Measurements from ENCODE around the gene MRPL4. TPM values are rescaled to one million over a fixed set of nuclear protein-coding genes. Genes with fewer than 3 reads are reported as not detected.

MRPL4 gene
- total RNA-seq, 1 experiment from 2014 or later: 146 TPM

GRCh38 chr19:10230861-10231611 lies 21.0 kb upstream of the MRPL4 start, which contains the start of gene S1PR2:
Gene S1PR2 (minus strand): TSS chr19:10231331. CDS start chr19:10224905, 6,426 bp downstream.
- ChIA-PET RAD21 (ENCODE audit: low non-redundant PET in 1 of 2, low total read pairs in 2 of 2, uncharacterized antibody in 2 of 2, unreplicated experiment in 2 of 2) (no interaction called here), CTCF (no interaction called here), POLR2A (interaction anchor here (1.0 kb wide), 1 partner anchor 28 kb away, joined by 3 read pairs; no protein-coding TSS in a partner anchor)
- no peaks in the 10 kb centered on the region for H3K27me3 ChIP-seq (ENCODE audit: insufficient read depth, low read length)
- H3K4me1 ChIP-seq (ENCODE audit: control insufficient read depth in 1 of 2, insufficient read depth in 2 of 2, low read length in 2 of 2): peaks cover 4 to 32% of the 10 kb centered on the region in 2 experiments; a peak in 3 of 4 replicates
- peak within 1 kb of the TSS; percentile 78 to 83 for H3K4me3 ChIP-seq (replicated peaks in 1 of 2; ENCODE audit: low read depth in 1 of 2, low read length in 2 of 2)
- intact Hi-C loops (cut with micrococcal nuclease): no loop called here
- H3K9me2 ChIP-seq (ENCODE audit: insufficient read depth): no peaks in the 10 kb centered on the region
- H3K9me3 ChIP-seq (ENCODE audit: control insufficient read depth in 1 of 2, insufficient read depth in 1 of 2, low read depth in 1 of 2, low read length in 2 of 2): no peaks in the 10 kb centered on the region
- peak; percentile 72 for TF ChIP-seq POLR2AphosphoS5 (IDR thresholded peaks at IDR 0.05; ENCODE audit: low read depth, low read length)
- TF ChIP-seq EZH2phosphoT487 (IDR thresholded peaks at IDR 0.05; ENCODE audit: borderline replicate concordance): no peak
- peak; percentile 72; the same call in 1 of the 2 replicates for TF ChIP-seq ZFX (IDR thresholded peaks at IDR 0.05)
- H3K9ac ChIP-seq (ENCODE audit: low read length): peak within 1 kb of the TSS; percentile 95
- H3K4me2 ChIP-seq (ENCODE audit: low read length): peak within 1 kb of the TSS; percentile 99
- ATAC-seq (peak; percentile 84), DNase-seq (ENCODE audit: low read depth, low spot score) (peak; percentile 49)
- peak within 1 kb of the TSS; percentile 32 for H2AFZ ChIP-seq (ENCODE audit: low read depth, low read length, poor library complexity, severe bottlenecking)
- peaks cover 6% of the 10 kb centered on the region; the same call in 1 of the 2 replicates for H3K79me2 ChIP-seq (ENCODE audit: insufficient read depth, low read length)
- peak within 1 kb of the TSS; percentile 85 for H3K27ac ChIP-seq (ENCODE audit: low read depth, low read length)
- no TSS peak for BruUV-seq (replicated peaks)
- no peaks in the 10 kb centered on the region for H3K36me3 ChIP-seq (ENCODE audit: control insufficient read depth in 1 of 2, insufficient read depth in 2 of 2, low read length in 2 of 2)
- no peaks in the 10 kb centered on the region for H4K20me1 ChIP-seq (ENCODE audit: insufficient read depth)

GRCh38 chr19:10231612-10232228 lies 20.3 kb upstream of the MRPL4 start:
- TF ChIP-seq ZFX (IDR thresholded peaks at IDR 0.05): no peak
- TF ChIP-seq TCF7L2 (IDR thresholded peaks at IDR 0.05; ENCODE audit: borderline replicate concordance, extremely low read depth, insufficient read depth, insufficient read length): no peak
- no peak for TF ChIP-seq POLR2AphosphoS5 (IDR thresholded peaks at IDR 0.05; ENCODE audit: low read depth, low read length)
- TF ChIP-seq SIN3A (IDR thresholded peaks at IDR 0.05; ENCODE audit: low read depth): no peak
- TF ChIP-seq ZBTB33 (IDR thresholded peaks at IDR 0.05; ENCODE audit: extremely low read depth, insufficient replicate concordance, low read length): no peak
- no peak for TF ChIP-seq FOSL1 (IDR thresholded peaks at IDR 0.05; ENCODE audit: low read depth)
- TF ChIP-seq ATF3 (IDR thresholded peaks at IDR 0.05): no peak
- TF ChIP-seq ZNF274 (IDR thresholded peaks at IDR 0.05; ENCODE audit: low read depth, low read length): no peak
- TF ChIP-seq RAD21 (IDR thresholded peaks at IDR 0.05; ENCODE audit: low read depth): no peak
- no peak for TF ChIP-seq CTCF (IDR thresholded peaks at IDR 0.05 in 2 of 3, conservative IDR thresholded peaks at IDR 0.05 in 1 of 3; ENCODE audit: borderline replicate concordance in 1 of 3, insufficient read depth in 1 of 3, low read depth in 2 of 3, low read length in 2 of 3)
- no peak for DNase-seq (ENCODE audit: low read depth, low spot score)
- ATAC-seq: no peak
- peaks cover 4 to 32% of the 10 kb centered on the region in 2 experiments; a peak in 3 of 4 replicates for H3K4me1 ChIP-seq (ENCODE audit: control insufficient read depth in 1 of 2, insufficient read depth in 2 of 2, low read length in 2 of 2)
- no peaks in the 10 kb centered on the region for H3K9me2 ChIP-seq (ENCODE audit: insufficient read depth)
- H3K27ac ChIP-seq (ENCODE audit: low read depth, low read length): 0 out of 2 replicates have a peak overlapping the region, but pooled peaks have one; percentile 35
- BruUV-seq (replicated peaks): no TSS peak
- no peaks in the 10 kb centered on the region for H3K27me3 ChIP-seq (ENCODE audit: insufficient read depth, low read length)
- peak overlapping the region; percentile 95 for H3K9ac ChIP-seq (ENCODE audit: low read length)
- H3K9me3 ChIP-seq (ENCODE audit: control insufficient read depth in 1 of 2, insufficient read depth in 1 of 2, low read depth in 1 of 2, low read length in 2 of 2): no peaks in the 10 kb centered on the region
- H3K79me2 ChIP-seq (ENCODE audit: insufficient read depth, low read length): peaks cover 6% of the 10 kb centered on the region; the same call in 1 of the 2 replicates
- ChIA-PET RAD21 (ENCODE audit: low non-redundant PET in 1 of 2, low total read pairs in 2 of 2, uncharacterized antibody in 2 of 2, unreplicated experiment in 2 of 2) (no interaction called here), POLR2A (interaction anchor here (1.0 kb wide), 1 partner anchor 27 kb away, joined by 3 read pairs; no protein-coding TSS in a partner anchor), CTCF (interaction anchor here (1.2 kb wide), 1 partner anchor 27 kb away, joined by 3 read pairs; no protein-coding TSS in a partner anchor)
- no peaks in the 10 kb centered on the region for H4K20me1 ChIP-seq (ENCODE audit: insufficient read depth)
- peak overlapping the region; percentile 99 for H3K4me2 ChIP-seq (ENCODE audit: low read length)
- H2AFZ ChIP-seq (ENCODE audit: low read depth, low read length, poor library complexity, severe bottlenecking): no peak overlapping the region
- intact Hi-C loops (cut with micrococcal nuclease): no loop called here
- H3K4me3 ChIP-seq (replicated peaks in 1 of 2; ENCODE audit: low read depth in 1 of 2, low read length in 2 of 2): peak overlapping the region; percentile 78 to 83
- no peaks in the 10 kb centered on the region for H3K36me3 ChIP-seq (ENCODE audit: control insufficient read depth in 1 of 2, insufficient read depth in 2 of 2, low read length in 2 of 2)
